ENCODE data around the gene NFRKB. TPM values are rescaled to one million over a fixed set of nuclear protein-coding genes. Genes with fewer than 3 reads are reported as not detected.

NFRKB gene
- total RNA-seq, 2 donors from 2014 or later: 12.3 to 16.2 TPM

DNA sequence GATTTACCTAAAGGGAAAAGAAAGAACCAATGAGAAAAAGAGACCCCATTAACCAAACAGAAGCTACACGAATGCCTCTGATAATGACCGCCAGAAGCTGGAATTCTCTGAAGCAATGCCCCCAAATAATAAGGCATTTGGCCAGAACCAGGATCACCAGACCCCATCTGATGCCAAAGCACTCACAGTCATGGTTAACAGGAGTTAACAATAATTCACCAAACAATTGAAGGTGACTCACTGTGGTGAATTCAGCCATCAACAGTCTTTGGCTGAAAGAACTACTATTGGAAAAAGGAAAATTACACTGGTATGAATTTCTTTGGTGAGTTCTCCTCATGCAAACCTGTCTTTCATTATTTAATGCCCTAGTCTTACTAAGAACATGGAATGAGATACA is 21.9 kb upstream of the NFRKB start:
- H3K27ac ChIP-seq: no peak overlapping the region
- H3K4me3 ChIP-seq: no peak overlapping the region
- H3K36me3 ChIP-seq: peaks cover 32% of the 10 kb centered on the region

GRCh38 chr11:129911298-129911697 is 15.9 kb upstream of the NFRKB start:
- H3K4me3 ChIP-seq: no peak overlapping the region
- H3K4me1 ChIP-seq: no peaks in the 10 kb centered on the region
- no peak for TF ChIP-seq CTCF (IDR thresholded peaks at IDR 0.05)
- no peaks in the 10 kb centered on the region for H3K27me3 ChIP-seq
- no peaks in the 10 kb centered on the region for H3K9me3 ChIP-seq
- H3K27ac ChIP-seq: no peak overlapping the region
- H3K36me3 ChIP-seq: peaks cover 35% of the 10 kb centered on the region
- DNase-seq (ENCODE audit: low spot score): no peak

More for the DNA sequence above, 21.9 kb upstream of the NFRKB start:
- Histone ChIP-seq H3K4me1 (no peaks in the 10 kb centered on the region), H3K27me3 (no peaks in the 10 kb centered on the region), H3K9me3 (no peaks in the 10 kb centered on the region)
- no peak for TF ChIP-seq CTCF (IDR thresholded peaks at IDR 0.05)
- DNase-seq (ENCODE audit: low spot score): no peak

DNA sequence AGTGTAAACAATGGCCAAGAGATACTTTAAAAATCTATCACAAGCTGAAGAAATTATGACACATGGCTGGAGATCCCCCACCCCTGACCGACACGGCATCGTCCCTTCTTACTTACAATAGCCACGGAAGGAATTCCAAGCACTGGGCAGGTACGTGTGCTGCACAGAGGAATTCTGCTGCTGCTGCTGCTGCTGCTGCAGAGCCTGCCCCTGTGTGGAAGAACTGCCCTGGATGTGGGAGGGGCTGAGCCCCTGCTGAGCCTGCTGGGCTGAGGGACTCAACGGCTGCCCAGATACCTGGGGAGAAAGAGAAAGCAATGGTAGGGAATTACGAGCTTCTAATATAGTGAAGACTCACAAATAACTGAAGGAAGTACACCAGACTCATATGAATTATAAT is 15.0 kb upstream of the NFRKB start:
- no peak for TF ChIP-seq CTCF (IDR thresholded peaks at IDR 0.05)
- peaks cover 28% of the 10 kb centered on the region for H3K36me3 ChIP-seq

DNA sequence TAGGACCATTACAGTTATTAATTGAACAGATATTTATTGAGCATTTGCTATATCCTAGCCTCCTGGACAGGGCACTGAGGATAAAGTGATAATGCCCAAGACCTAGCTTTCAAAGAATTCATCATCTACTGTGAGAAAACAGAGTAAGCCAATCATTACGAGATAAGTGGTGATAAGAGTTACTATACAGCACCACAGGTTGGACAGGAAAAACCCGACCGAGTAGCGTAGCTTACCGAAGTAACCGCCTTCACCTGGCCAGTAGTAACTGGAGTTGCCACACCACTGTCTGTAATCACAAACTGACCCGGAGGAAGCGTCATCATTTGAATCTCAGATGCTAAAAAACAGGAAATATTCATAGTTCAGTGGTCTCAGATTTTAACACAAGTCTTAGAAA is 10.0 kb upstream of the NFRKB start:
- TF ChIP-seq CTCF (IDR thresholded peaks at IDR 0.05): no peak
- H3K4me1 ChIP-seq: no peaks in the 10 kb centered on the region
- H3K27me3 ChIP-seq: no peaks in the 10 kb centered on the region
- no peak overlapping the region for H3K27ac ChIP-seq
- no peak overlapping the region for H3K4me3 ChIP-seq
- H3K36me3 ChIP-seq: peaks cover 27% of the 10 kb centered on the region
- no peak for DNase-seq (ENCODE audit: low spot score)
- H3K9me3 ChIP-seq: no peaks in the 10 kb centered on the region

More for the DNA sequence above, 15.0 kb upstream of the NFRKB start:
- DNase-seq (ENCODE audit: low spot score): no peak
- H3K4me1 ChIP-seq: no peaks in the 10 kb centered on the region
- H3K27me3 ChIP-seq: no peaks in the 10 kb centered on the region
- H3K27ac ChIP-seq: no peak overlapping the region
- H3K4me3 ChIP-seq: no peak overlapping the region
- H3K9me3 ChIP-seq: no peaks in the 10 kb centered on the region

- H3K4me3 ChIP-seq: peak overlapping the region; percentile 93 to 99
- H3K4me1 ChIP-seq: peaks cover 0 to 12% of the 10 kb centered on the region in 2 donors
- no peak for DNase-seq (ENCODE audit: low spot score)
- H3K9me3 ChIP-seq: no peaks in the 10 kb centered on the region
- no peaks in the 10 kb centered on the region for H3K27me3 ChIP-seq
- TF ChIP-seq CTCF (IDR thresholded peaks at IDR 0.05): no peak
- peak overlapping the region; percentile 76 to 87 for H3K27ac ChIP-seq
- H3K36me3 ChIP-seq: peaks cover 19% of the 10 kb centered on the region
Observed at GRCh38 chr11:129896062-129896461, 684 bp upstream of the NFRKB start.

Measured in right atrium auricular region (tissue), 2 donors.